CD14-positive monocyte (primary cell): ENCODE measurements around the gene PIP4K2A. TPM values are rescaled to one million over a fixed set of nuclear protein-coding genes. Genes with fewer than 3 reads are reported as not detected.

Experiments
- DNase-seq, 3 donors: peaks; one replicate each; pipeline ENCODE4 v3.0.0-alpha.2; 2011 to 2022
- H2AFZ ChIP-seq: 2 replicates; pipeline ENCODE4 v1.6.0; 2012; ENCODE audit warnings: mild to moderate bottlenecking, low read depth, low read length, inconsistent platforms; ENCODE audit not compliant: insufficient read depth, poor library complexity, severe bottlenecking
- H3K27ac ChIP-seq, 2 donors: 1 replicate in 1 of 2; 2 replicates in 1 of 2; pipeline ENCODE4 v1.5.1; 2012 to 2013; ENCODE audit warnings: low read length in 2 of 2, control low read depth in 1 of 2, inconsistent platforms in 1 of 2, low read depth in 1 of 2, mild to moderate bottlenecking in 1 of 2
- H3K27me3 ChIP-seq, 2 donors: one replicate each; pipeline versions ENCODE4 v1.6.0 to v1.6.1; 2011 to 2013; ENCODE audit warnings: low read length in 2 of 2; ENCODE audit not compliant: control insufficient read depth in 2 of 2, insufficient read depth in 2 of 2
- H3K36me3 ChIP-seq, 2 donors: replicated peaks in 1 of 2; 1 replicate in 1 of 2; 2 replicates in 1 of 2; pipeline versions ENCODE4 v1.5.1 to v1.6.1; 2012 to 2013; ENCODE audit warnings: low read length in 2 of 2, control low read depth in 1 of 2, inconsistent platforms in 1 of 2, mild to moderate bottlenecking in 1 of 2; ENCODE audit not compliant: insufficient read depth in 2 of 2, control insufficient read depth in 1 of 2
- H3K4me1 ChIP-seq, 2 donors: 1 replicate in 1 of 2; 2 replicates in 1 of 2; pipeline versions ENCODE4 v1.5.1 to v1.6.1; 2012 to 2013; ENCODE audit warnings: low read length in 2 of 2, control low read depth in 1 of 2, inconsistent platforms in 1 of 2, mild to moderate bottlenecking in 1 of 2, moderate library complexity in 1 of 2; ENCODE audit not compliant: insufficient read depth in 2 of 2, control insufficient read depth in 1 of 2
- H3K4me2 ChIP-seq: replicated peaks from 2 replicates; pipeline ENCODE3; 2012; ENCODE audit warnings: low read length, moderate library complexity, mild to moderate bottlenecking; ENCODE audit not compliant: poor library complexity, severe bottlenecking; ENCODE audit errors: extremely low read depth
- H3K4me3 ChIP-seq, 3 experiments: fragments of 200-600 bp in 1 of 3; sonication (generic) in 1 of 3; replicated peaks in 1 of 3; 1 replicate in 2 of 3; 2 replicates in 1 of 3; pipeline ENCODE4 v1.5.1; 2011 to 2013; ENCODE audit warnings: low read length in 3 of 3, mild to moderate bottlenecking in 3 of 3, control low read depth in 2 of 3, low read depth in 2 of 3, inconsistent platforms in 1 of 3, moderate library complexity in 1 of 3
- H3K79me2 ChIP-seq: 2 replicates; pipeline ENCODE4 v1.6.0; 2012; ENCODE audit warnings: mild to moderate bottlenecking, control low read depth, inconsistent platforms, low read length, moderate library complexity; ENCODE audit not compliant: insufficient read depth
- H3K9ac ChIP-seq: 2 replicates; pipeline ENCODE4 v1.6.0; 2017; ENCODE audit warnings: low read length, mild to moderate bottlenecking; ENCODE audit not compliant: insufficient read depth, poor library complexity, severe bottlenecking
- H3K9me3 ChIP-seq, 2 donors: replicated peaks in 1 of 2; 1 replicate in 1 of 2; 2 replicates in 1 of 2; pipeline versions ENCODE4 v1.5.1 to v1.6.1; 2012 to 2013; ENCODE audit warnings: low read length in 2 of 2, control low read depth in 1 of 2; ENCODE audit not compliant: control insufficient read depth in 1 of 2, insufficient read depth in 1 of 2
- H4K20me1 ChIP-seq: 2 replicates; pipeline ENCODE4 v1.6.0; 2012; ENCODE audit warnings: mild to moderate bottlenecking, low read length, control low read depth, moderate library complexity; ENCODE audit not compliant: insufficient read depth
- H3K27ac Mint-ChIP-seq, 7 donors: one replicate each; pipeline ENCODE4 v1.8.0; 2020; ENCODE audit warnings: mild to moderate bottlenecking in 7 of 7, mixed read lengths in 7 of 7, moderate library complexity in 6 of 7, inconsistent platforms in 2 of 7
- H3K27me3 Mint-ChIP-seq, 3 donors: one replicate each; pipeline ENCODE4 v1.8.0; 2021 to 2022; ENCODE audit warnings: low read depth in 3 of 3, mild to moderate bottlenecking in 3 of 3, mixed read lengths in 3 of 3, moderate library complexity in 3 of 3, inconsistent platforms in 1 of 3
- H3K36me3 Mint-ChIP-seq, 2 donors: one replicate each; pipeline ENCODE4 v1.8.0; 2020; ENCODE audit warnings: mixed read lengths in 2 of 2, inconsistent platforms in 1 of 2, mild to moderate bottlenecking in 1 of 2
- H3K4me1 Mint-ChIP-seq: one replicate; pipeline ENCODE4 v1.8.0; 2020; ENCODE audit warnings: mild to moderate bottlenecking, mixed read lengths
- H3K4me3 Mint-ChIP-seq, 2 donors: one replicate each; pipeline ENCODE4 v1.8.0; 2020; ENCODE audit warnings: mild to moderate bottlenecking in 2 of 2, mixed read lengths in 2 of 2, moderate library complexity in 1 of 2
- H3K9me3 Mint-ChIP-seq, 7 donors: one replicate each; pipeline ENCODE4 v1.8.0; 2020 to 2022; ENCODE audit warnings: mixed read lengths in 7 of 7, mild to moderate bottlenecking in 6 of 7, moderate library complexity in 6 of 7, inconsistent platforms in 2 of 7
- whole genome bisulfite sequencing: methylation state at CpG from one replicate; pipeline ENCODE4 v1.1.5; 2013; ENCODE audit warnings: missing lambda C conversion rate; ENCODE audit not compliant: insufficient coverage; 5-methylcytosine and 5-hydroxymethylcytosine counted together
- intact Hi-C, 2 donors: fragments of 100-400 bp; cut with micrococcal nuclease; formaldehyde crosslinking; loops; one replicate each; pipeline versions ENCODE4 v1.15.0 to v1.15.1; 2023
- polyA plus RNA-seq, 3 donors: library from polyadenylated mRNA; depleted of rRNA in 1 of 3; unstranded in 2 of 3; stranded (reverse) in 1 of 3; fragments of 300-500 nt in 2 of 3; fragments of >200 nt in 1 of 3; fragmentation: Illumina TruSeq in 2 of 3; gene quantifications; 1 replicate in 2 of 3; 2 replicates in 1 of 3; pipeline ENCODE4 v1.2.3, GENCODE V29; 2012 to 2021
- TF ChIP-seq, protein P1 (sequence below): fragments of 200-600 bp; IDR thresholded peaks from one replicate; pipeline ENCODE4 v1.8.0; 2022; ENCODE audit warnings: antibody characterized with exemption, mild to moderate bottlenecking

Gene PIP4K2A
- polyA plus RNA-seq, 3 donors = 9.7 to 33.7 (median 16.6) TPM

DNA sequence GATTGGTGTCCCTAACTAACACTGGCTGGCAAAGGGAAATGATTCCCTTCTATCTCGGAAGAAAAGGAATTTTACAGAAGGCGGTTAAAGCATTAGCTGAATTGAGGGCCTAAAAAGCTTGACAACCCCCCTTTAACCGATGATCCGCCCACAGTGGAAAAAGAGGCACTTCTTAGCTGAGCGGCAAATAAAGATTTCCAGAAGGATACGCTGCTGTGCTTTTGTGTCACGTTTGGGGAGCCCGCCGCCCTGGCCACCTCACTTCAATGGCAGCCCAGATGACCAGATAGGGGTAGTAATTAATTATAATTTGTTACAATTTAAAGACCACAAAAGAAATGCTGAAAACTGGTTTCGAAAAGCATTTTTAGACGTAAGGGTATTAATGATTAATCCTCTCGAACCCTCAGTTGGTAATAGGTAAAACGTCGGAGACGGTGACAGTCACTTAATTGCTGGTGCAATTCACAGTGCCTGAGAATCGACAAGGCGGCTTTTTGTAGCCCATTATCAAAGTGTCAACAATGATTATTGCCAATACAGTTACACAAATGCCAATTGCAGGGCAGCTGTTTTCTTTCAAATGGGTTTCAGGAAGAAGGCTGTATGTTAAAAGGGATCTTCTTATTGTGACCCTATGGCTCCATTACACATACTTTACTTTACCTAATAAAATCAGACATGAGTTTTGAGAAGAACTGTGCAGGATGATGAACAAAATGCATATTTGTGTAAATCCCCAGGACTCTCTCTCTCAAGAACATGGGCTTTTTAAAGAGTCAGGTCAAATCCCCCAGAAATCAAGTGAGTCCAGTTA, 154.1 kb downstream of the PIP4K2A start:
- Mint-ChIP-seq H3K4me3 (no peak overlapping the region), H3K27ac (peak overlapping the region in 1 of 7 donors; percentile 9), H3K36me3 (peaks cover 44 to 60% of the 10 kb centered on the region in 2 donors), H3K27me3 (peaks cover 0 to 3% (median 0%) of the 10 kb centered on the region in 3 donors), H3K9me3 (no peaks in the 10 kb centered on the region), H3K4me1 (peaks cover 9% of the 10 kb centered on the region)
- Histone ChIP-seq H3K9me3 (no peaks in the 10 kb centered on the region), H3K4me1 (no peaks in the 10 kb centered on the region), H3K4me3 (no peak overlapping the region), H4K20me1 (peaks cover 5% of the 10 kb centered on the region), H3K36me3 (peaks cover 39 to 87% of the 10 kb centered on the region in 2 donors), H3K9ac (no peak overlapping the region), H3K27me3 (no peaks in the 10 kb centered on the region), H3K27ac (no peak overlapping the region), H2AFZ (no peak overlapping the region), H3K4me2 (no peak overlapping the region), H3K79me2 (no peaks in the 10 kb centered on the region)
- DNase-seq = no peak
- 97% methylated on average over 8 of the region's 17 CpGs for WGBS
- TF ChIP-seq, protein P1, sequence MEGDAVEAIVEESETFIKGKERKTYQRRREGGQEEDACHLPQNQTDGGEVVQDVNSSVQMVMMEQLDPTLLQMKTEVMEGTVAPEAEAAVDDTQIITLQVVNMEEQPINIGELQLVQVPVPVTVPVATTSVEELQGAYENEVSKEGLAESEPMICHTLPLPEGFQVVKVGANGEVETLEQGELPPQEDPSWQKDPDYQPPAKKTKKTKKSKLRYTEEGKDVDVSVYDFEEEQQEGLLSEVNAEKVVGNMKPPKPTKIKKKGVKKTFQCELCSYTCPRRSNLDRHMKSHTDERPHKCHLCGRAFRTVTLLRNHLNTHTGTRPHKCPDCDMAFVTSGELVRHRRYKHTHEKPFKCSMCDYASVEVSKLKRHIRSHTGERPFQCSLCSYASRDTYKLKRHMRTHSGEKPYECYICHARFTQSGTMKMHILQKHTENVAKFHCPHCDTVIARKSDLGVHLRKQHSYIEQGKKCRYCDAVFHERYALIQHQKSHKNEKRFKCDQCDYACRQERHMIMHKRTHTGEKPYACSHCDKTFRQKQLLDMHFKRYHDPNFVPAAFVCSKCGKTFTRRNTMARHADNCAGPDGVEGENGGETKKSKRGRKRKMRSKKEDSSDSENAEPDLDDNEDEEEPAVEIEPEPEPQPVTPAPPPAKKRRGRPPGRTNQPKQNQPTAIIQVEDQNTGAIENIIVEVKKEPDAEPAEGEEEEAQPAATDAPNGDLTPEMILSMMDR = no peak
- intact Hi-C loops = loop anchor here in 1 of 2 donors (10.0 kb wide), 1 partner anchor 434 kb away; no protein-coding TSS in a partner anchor

- H3K27ac ChIP-seq = no peak overlapping the region
- Mint-ChIP-seq H3K4me1 (no peaks in the 10 kb centered on the region), H3K27me3 (peaks cover 0 to 2% (median 0%) of the 10 kb centered on the region in 3 donors), H3K9me3 (no peaks in the 10 kb centered on the region), H3K4me3 (no peak overlapping the region), H3K36me3 (peaks cover 40 to 64% of the 10 kb centered on the region in 2 donors), H3K27ac (no peak overlapping the region)
- no peak overlapping the region for H3K9ac ChIP-seq
- TF ChIP-seq, protein P1 = no peak
- H3K4me3 ChIP-seq = no peak overlapping the region
- no peak overlapping the region for H2AFZ ChIP-seq
- peaks cover 5% of the 10 kb centered on the region for H4K20me1 ChIP-seq
- no CpG with 5 or more reads among the region's 1 CpG for WGBS
- H3K27me3 ChIP-seq = no peaks in the 10 kb centered on the region
- intact Hi-C loops = no loop called here
- no peaks in the 10 kb centered on the region for H3K9me3 ChIP-seq
- H3K4me1 ChIP-seq = no peaks in the 10 kb centered on the region
- H3K36me3 ChIP-seq = peaks cover 33 to 87% of the 10 kb centered on the region in 2 donors
- no peak overlapping the region for H3K4me2 ChIP-seq
- no peaks in the 10 kb centered on the region for H3K79me2 ChIP-seq
- DNase-seq = peak in 1 of 3 donors; percentile 27
Measured at GRCh38 chr10:22557321-22557720, 157.1 kb downstream of the PIP4K2A start.
